HG02678 (cell line): ENCODE data around the gene FAM180A.

Experiments used
- ATAC-seq: cut with Tn5 transposase; IDR thresholded peaks from one replicate; pipeline ENCODE4 v1.9.1; 2021; ENCODE audit warnings: mild to moderate bottlenecking, moderate library complexity; ENCODE audit not compliant: unreplicated experiment

Gene FAM180A

GRCh38 chr7:135685306-135686084, 63.1 kb downstream of the FAM180A start:
- ATAC-seq = no peak

GRCh38 chr7:135684699-135685098, 63.9 kb downstream of the FAM180A start:
- ATAC-seq = no peak

- no peak for ATAC-seq
Measured at GRCh38 chr7:135684136-135684535, 64.5 kb downstream of the FAM180A start.

- ATAC-seq = no peak
Measured at GRCh38 chr7:135683609-135684008, 65.0 kb downstream of the FAM180A start.

- ATAC-seq = no peak
Measured at GRCh38 chr7:135682191-135682590, 66.4 kb downstream of the FAM180A start.

GRCh38 chr7:135681762-135682161, 66.9 kb downstream of the FAM180A start:
- ATAC-seq = no peak
